ENCODE measurements around the gene LEF1.

Gene LEF1

DNA sequence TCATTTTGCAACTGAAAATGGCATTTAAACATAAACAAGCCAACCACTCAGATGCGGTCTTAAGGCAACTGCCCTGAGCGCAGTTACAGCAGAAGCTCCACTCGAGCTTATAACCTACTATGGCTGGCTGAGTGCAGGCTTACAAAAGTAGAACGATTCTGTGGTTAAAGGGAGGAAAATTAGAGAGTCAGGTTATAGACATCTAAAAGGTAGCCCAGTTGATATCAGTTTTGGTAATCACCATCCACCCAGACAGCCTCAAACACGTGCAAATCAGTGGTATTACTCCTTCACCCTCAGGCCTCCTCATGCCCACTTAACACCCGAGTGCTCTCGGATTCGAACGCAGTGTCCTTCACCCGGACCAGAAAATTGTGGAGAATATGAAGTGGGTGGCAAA lies 3.1 kb downstream of the LEF1 start:
- peaks cover 20% of the 10 kb centered on the region for H3K4me1 ChIP-seq (ENCODE audit: insufficient read depth, low read length)
- peaks cover 64 to 87% of the 10 kb centered on the region in 2 donors for H3K27me3 ChIP-seq (ENCODE audit: control insufficient read depth in 1 of 2, insufficient read depth in 2 of 2, low read length in 2 of 2)
- no peak overlapping the region for H3K27ac ChIP-seq (ENCODE audit: low read depth, low read length)
- no peak overlapping the region for H3K9ac ChIP-seq (ENCODE audit: low read length)
- H3K9me3 ChIP-seq (ENCODE audit: low read length): no peaks in the 10 kb centered on the region
- no peak overlapping the region for H3K4me3 ChIP-seq (ENCODE audit: low read depth in 1 of 2, low read length in 2 of 2)
- no peaks in the 10 kb centered on the region for H3K36me3 ChIP-seq (ENCODE audit: insufficient read depth, low read length)

DNA sequence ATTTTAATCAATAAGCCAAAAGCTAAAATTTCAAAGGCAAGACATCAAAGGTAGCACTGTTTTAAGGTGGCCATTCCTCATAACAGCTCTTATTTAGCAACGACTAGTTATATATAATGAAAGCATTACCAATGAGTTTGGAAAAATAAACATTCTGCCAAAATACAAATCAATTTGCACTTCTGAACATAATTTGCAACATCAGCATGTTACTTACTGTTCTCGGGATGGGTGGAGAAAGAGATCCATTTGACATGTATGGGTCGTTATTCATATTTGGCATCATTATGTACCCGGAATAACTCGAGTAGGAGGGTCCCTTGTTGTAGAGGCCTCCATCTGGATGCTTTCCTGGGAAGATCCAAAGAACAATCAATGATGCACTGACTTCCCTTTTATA lies 5.4 kb downstream of the LEF1 start:
- Histone ChIP-seq H3K9ac (ENCODE audit: low read length) (no peak overlapping the region), H3K4me3 (ENCODE audit: low read depth in 1 of 2, low read length in 2 of 2) (no peak overlapping the region), H3K27me3 (ENCODE audit: control insufficient read depth in 1 of 2, insufficient read depth in 2 of 2, low read length in 2 of 2) (peaks cover 46 to 68% of the 10 kb centered on the region in 2 donors), H3K9me3 (ENCODE audit: low read length) (no peaks in the 10 kb centered on the region), H3K27ac (ENCODE audit: low read depth, low read length) (no peak overlapping the region), H3K4me1 (ENCODE audit: insufficient read depth, low read length) (peaks cover 13% of the 10 kb centered on the region), H3K36me3 (ENCODE audit: insufficient read depth, low read length) (no peaks in the 10 kb centered on the region)

DNA sequence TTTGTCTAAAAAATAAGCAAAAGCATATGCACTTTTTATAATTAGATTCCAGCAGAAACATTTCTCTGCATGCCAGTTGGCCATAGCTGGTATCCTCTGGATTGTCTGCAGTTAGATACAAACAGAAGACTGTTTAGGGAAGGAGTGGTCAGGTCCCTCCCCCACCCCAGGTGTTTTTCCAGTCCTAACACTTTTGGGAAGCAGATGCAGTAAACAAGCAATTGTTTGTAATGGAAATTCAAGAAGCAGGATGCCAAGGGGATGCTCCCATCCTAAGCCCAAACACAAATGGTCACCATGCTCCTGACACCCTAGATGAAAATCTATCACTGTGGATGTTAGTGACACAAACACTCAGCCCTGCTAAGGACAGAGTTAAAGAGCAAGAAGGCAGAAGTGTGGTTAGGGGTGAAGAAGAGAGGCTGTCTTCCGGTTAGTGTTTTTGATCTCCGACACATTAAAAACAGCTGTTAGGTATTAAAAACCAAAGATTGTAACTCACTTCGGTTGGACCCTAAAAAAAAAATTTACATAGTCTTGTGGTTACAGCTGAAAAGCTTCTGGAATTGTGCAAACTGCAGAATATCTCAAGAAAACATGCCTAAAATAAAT lies 7.9 kb downstream of the LEF1 start:
- Histone ChIP-seq H3K4me3 (ENCODE audit: low read depth in 1 of 2, low read length in 2 of 2) (no peak overlapping the region), H3K27me3 (ENCODE audit: control insufficient read depth in 1 of 2, insufficient read depth in 2 of 2, low read length in 2 of 2) (peaks cover 28 to 44% of the 10 kb centered on the region in 2 donors), H3K9ac (ENCODE audit: low read length) (no peak overlapping the region), H3K27ac (ENCODE audit: low read depth, low read length) (no peak overlapping the region), H3K4me1 (ENCODE audit: insufficient read depth, low read length) (no peaks in the 10 kb centered on the region), H3K36me3 (ENCODE audit: insufficient read depth, low read length) (no peaks in the 10 kb centered on the region), H3K9me3 (ENCODE audit: low read length) (no peaks in the 10 kb centered on the region)

DNA sequence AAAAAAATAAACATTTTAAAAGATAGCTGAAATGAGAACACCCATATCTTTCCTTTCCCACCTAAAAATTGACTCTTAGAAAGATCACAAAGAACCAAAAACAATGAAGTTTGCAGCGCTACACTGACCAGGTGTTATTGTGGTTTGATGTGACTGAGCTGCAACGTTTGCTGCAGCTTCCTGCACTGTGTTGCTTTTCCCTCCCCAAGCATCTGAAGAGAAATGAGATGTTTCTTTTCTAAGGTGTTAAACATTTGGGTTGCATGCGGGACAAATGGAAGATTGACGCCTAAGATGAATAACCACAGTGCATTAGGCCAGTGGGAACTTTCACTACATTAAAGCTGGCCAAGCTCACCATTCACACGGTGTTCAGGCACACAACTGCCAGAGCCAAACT lies 8.9 kb downstream of the LEF1 start:
- H3K27me3 ChIP-seq (ENCODE audit: control insufficient read depth in 1 of 2, insufficient read depth in 2 of 2, low read length in 2 of 2): peaks cover 18 to 34% of the 10 kb centered on the region in 2 donors
- H3K9me3 ChIP-seq (ENCODE audit: low read length): no peaks in the 10 kb centered on the region
- no peak overlapping the region for H3K4me3 ChIP-seq (ENCODE audit: low read depth in 1 of 2, low read length in 2 of 2)
- no peaks in the 10 kb centered on the region for H3K4me1 ChIP-seq (ENCODE audit: insufficient read depth, low read length)
- no peak overlapping the region for H3K27ac ChIP-seq (ENCODE audit: low read depth, low read length)
- no peaks in the 10 kb centered on the region for H3K36me3 ChIP-seq (ENCODE audit: insufficient read depth, low read length)
- H3K9ac ChIP-seq (ENCODE audit: low read length): no peak overlapping the region

DNA sequence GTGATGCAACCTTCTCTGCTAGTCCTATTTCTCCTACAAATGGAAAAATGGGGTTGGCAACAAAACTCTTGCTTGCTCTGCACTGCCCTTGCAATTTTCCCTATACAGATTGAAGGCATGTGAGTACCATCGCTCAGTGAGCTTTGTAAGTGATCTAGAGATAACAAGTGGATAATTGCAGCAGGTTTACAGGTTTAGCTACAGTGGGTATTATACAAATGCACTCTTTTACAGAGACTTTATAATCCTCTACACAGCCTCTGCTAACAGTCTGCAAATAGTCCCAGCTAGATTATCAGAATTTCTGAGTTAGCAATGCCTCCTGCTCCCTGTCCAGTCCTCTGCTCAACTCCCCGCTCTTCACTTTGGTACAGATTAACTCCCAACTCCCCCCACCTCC lies 11.1 kb downstream of the LEF1 start:
- Histone ChIP-seq H3K4me1 (ENCODE audit: insufficient read depth, low read length) (no peaks in the 10 kb centered on the region), H3K9me3 (ENCODE audit: low read length) (no peaks in the 10 kb centered on the region), H3K27me3 (ENCODE audit: control insufficient read depth in 1 of 2, insufficient read depth in 2 of 2, low read length in 2 of 2) (peaks cover 5 to 12% of the 10 kb centered on the region in 2 donors), H3K27ac (ENCODE audit: low read depth, low read length) (no peak overlapping the region), H3K4me3 (ENCODE audit: low read depth in 1 of 2, low read length in 2 of 2) (no peak overlapping the region), H3K9ac (ENCODE audit: low read length) (no peak overlapping the region), H3K36me3 (ENCODE audit: insufficient read depth, low read length) (no peaks in the 10 kb centered on the region)

DNA sequence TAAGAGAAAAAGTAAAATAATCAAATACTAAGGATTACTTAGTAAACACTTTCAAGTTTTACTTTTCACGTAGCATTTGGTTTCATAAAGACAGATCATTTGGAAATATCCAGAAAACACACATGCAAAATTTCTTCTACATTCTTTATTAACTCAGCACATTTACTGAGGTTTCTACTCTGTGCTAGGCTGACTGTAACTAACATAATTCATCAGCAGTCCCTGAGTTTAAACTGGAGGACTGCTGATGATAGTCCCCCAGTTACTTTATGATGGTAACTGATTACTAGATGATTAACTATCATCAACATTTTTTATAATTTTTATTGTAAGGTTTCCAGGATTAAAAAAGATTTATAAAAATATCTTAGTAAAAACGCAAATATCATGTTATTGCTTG lies 12.3 kb downstream of the LEF1 start:
- Histone ChIP-seq H3K9ac (ENCODE audit: low read length) (no peak overlapping the region), H3K36me3 (ENCODE audit: insufficient read depth, low read length) (no peaks in the 10 kb centered on the region), H3K27ac (ENCODE audit: low read depth, low read length) (no peak overlapping the region), H3K9me3 (ENCODE audit: low read length) (no peaks in the 10 kb centered on the region), H3K4me3 (ENCODE audit: low read depth in 1 of 2, low read length in 2 of 2) (no peak overlapping the region), H3K27me3 (ENCODE audit: control insufficient read depth in 1 of 2, insufficient read depth in 2 of 2, low read length in 2 of 2) (peaks cover 5 to 8% of the 10 kb centered on the region in 2 donors), H3K4me1 (ENCODE audit: insufficient read depth, low read length) (no peaks in the 10 kb centered on the region)

DNA sequence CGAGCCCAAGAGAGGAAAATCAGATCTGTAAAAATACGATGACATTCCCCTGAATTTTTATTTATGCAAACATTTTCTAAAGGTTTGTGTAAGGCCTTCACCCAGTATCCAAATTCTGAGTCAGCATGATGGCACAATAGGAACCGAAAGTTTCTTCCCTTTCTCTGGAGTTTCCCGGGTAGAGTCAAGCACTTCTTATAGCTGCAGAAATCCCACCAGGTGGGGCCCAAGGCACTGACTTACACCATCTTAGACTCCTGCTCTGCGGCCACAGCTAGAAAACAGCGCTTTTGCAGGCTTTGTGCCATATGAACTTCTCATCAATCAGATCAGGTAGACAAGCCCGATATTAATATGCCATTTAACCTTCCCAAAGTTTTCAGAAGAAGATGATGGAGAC lies 13.4 kb downstream of the LEF1 start:
- H3K27ac ChIP-seq (ENCODE audit: low read depth, low read length): no peak overlapping the region
- H3K9me3 ChIP-seq (ENCODE audit: low read length): no peaks in the 10 kb centered on the region
- H3K4me1 ChIP-seq (ENCODE audit: insufficient read depth, low read length): no peaks in the 10 kb centered on the region
- H3K27me3 ChIP-seq (ENCODE audit: control insufficient read depth in 1 of 2, insufficient read depth in 2 of 2, low read length in 2 of 2): peaks cover 0 to 1% of the 10 kb centered on the region in 2 donors
- no peak overlapping the region for H3K4me3 ChIP-seq (ENCODE audit: low read depth in 1 of 2, low read length in 2 of 2)
- no peaks in the 10 kb centered on the region for H3K36me3 ChIP-seq (ENCODE audit: insufficient read depth, low read length)
- no peak overlapping the region for H3K9ac ChIP-seq (ENCODE audit: low read length)

DNA sequence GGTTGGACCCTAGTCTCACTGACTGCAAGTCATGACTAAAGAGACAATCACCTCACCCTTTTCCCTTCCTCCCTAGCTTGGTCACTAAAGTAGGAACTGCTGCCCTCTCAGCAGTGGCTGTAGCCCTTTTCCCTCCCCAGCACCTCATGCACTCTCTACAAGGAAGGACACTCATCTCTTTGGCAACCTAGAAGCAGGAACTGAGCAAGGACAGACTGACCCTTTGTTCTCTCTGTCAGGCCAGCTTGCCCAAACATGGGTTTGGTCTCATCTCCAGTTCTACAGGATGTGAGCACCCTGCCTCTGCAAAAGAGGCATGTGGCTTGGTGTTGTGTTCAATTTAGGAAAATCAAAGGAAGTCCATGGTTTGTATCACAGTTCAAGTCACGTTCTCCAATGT lies 15.8 kb downstream of the LEF1 start:
- no peaks in the 10 kb centered on the region for H3K9me3 ChIP-seq (ENCODE audit: low read length)
- no peak overlapping the region for H3K4me3 ChIP-seq (ENCODE audit: low read depth in 1 of 2, low read length in 2 of 2)
- H3K4me1 ChIP-seq (ENCODE audit: insufficient read depth, low read length): no peaks in the 10 kb centered on the region
- H3K36me3 ChIP-seq (ENCODE audit: insufficient read depth, low read length): no peaks in the 10 kb centered on the region
- H3K27ac ChIP-seq (ENCODE audit: low read depth, low read length): no peak overlapping the region
- H3K9ac ChIP-seq (ENCODE audit: low read length): no peak overlapping the region
- no peaks in the 10 kb centered on the region for H3K27me3 ChIP-seq (ENCODE audit: control insufficient read depth in 1 of 2, insufficient read depth in 2 of 2, low read length in 2 of 2)

DNA sequence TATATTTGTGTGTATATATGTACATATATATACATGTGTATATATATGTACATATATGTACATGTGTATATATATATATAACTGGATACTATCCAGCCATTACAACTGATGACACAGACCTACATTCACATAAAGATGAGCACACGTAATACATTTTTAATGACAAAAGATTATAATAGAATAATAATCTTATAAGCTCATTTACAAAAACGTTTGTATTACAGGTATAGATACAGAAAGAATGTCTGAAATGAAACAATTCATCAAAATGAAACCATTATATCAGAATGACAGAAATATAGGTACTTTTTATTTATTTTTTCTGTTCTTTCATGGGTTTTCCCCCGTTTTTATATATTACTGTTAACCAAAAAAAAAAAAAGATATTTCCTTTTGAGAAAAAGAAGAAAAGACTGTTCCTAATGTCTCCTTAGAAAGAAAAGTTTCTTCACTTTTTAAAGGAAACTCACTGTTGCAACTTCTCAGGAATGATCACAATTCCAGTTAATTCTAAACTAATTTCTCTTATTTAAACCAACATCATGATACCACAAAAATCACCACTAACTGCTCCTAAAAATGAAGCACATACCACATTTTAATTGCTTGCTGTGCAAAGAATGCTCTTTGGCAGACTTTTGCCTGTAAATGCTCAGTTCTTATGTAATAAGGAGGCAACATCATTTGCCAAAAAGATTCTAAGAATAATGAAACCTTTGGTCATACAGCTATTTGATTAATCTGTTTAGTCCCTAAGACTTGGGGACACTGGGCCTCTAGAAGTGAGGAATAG lies 18.9 kb downstream of the LEF1 start:
- Histone ChIP-seq H3K27me3 (ENCODE audit: control insufficient read depth in 1 of 2, insufficient read depth in 2 of 2, low read length in 2 of 2) (no peaks in the 10 kb centered on the region), H3K9me3 (ENCODE audit: low read length) (no peaks in the 10 kb centered on the region), H3K4me1 (ENCODE audit: insufficient read depth, low read length) (no peaks in the 10 kb centered on the region), H3K27ac (ENCODE audit: low read depth, low read length) (no peak overlapping the region), H3K9ac (ENCODE audit: low read length) (no peak overlapping the region), H3K36me3 (ENCODE audit: insufficient read depth, low read length) (no peaks in the 10 kb centered on the region), H3K4me3 (ENCODE audit: low read depth in 1 of 2, low read length in 2 of 2) (no peak overlapping the region)

DNA sequence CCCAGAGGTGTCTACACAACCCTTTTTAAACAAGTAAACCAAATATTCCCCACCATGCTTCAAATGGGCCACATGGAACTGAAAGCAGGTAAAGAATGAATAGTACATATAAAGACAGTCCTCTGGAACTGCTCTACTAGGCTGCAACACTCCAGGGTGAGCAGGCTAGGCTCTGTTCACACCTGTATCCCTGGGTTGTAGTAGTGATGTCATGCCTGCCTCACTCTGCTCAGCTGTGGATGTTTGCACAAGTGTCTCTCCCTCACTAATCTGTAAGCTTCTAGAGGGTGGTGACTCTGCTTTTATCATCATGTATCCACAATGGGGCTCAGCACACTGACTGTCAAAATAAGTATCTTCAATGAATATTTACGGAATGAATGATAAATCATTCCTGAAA lies 20.4 kb downstream of the LEF1 start:
- H3K36me3 ChIP-seq (ENCODE audit: insufficient read depth, low read length): no peaks in the 10 kb centered on the region
- no peak overlapping the region for H3K4me3 ChIP-seq (ENCODE audit: low read depth in 1 of 2, low read length in 2 of 2)
- H3K9me3 ChIP-seq (ENCODE audit: low read length): no peaks in the 10 kb centered on the region
- no peaks in the 10 kb centered on the region for H3K4me1 ChIP-seq (ENCODE audit: insufficient read depth, low read length)
- H3K27me3 ChIP-seq (ENCODE audit: control insufficient read depth in 1 of 2, insufficient read depth in 2 of 2, low read length in 2 of 2): no peaks in the 10 kb centered on the region
- no peak overlapping the region for H3K27ac ChIP-seq (ENCODE audit: low read depth, low read length)
- H3K9ac ChIP-seq (ENCODE audit: low read length): no peak overlapping the region

DNA sequence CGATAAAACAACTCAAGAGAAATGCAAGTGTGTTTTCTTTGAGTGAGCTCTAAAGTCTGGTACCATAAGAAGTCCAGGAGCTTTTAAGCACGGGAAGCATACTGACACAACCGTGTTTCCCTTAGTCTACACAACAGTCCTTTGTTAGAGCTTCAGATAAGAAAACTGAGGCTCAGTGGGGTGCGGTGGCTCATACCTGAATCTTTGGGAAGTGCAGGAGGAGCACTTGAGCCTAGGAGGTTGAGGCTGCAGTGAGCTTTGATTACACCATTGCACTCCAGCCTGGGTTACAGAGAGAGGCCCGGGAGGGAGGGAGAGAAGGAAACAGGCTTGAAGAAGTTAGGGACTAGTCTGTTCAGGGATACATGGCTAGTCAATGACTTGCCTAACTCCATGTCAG lies 21.9 kb downstream of the LEF1 start:
- H3K9me3 ChIP-seq (ENCODE audit: low read length): no peaks in the 10 kb centered on the region
- no peaks in the 10 kb centered on the region for H3K27me3 ChIP-seq (ENCODE audit: control insufficient read depth in 1 of 2, insufficient read depth in 2 of 2, low read length in 2 of 2)
- no peaks in the 10 kb centered on the region for H3K4me1 ChIP-seq (ENCODE audit: insufficient read depth, low read length)
- no peak overlapping the region for H3K27ac ChIP-seq (ENCODE audit: low read depth, low read length)
- H3K9ac ChIP-seq (ENCODE audit: low read length): no peak overlapping the region
- H3K4me3 ChIP-seq (ENCODE audit: low read depth in 1 of 2, low read length in 2 of 2): no peak overlapping the region
- no peaks in the 10 kb centered on the region for H3K36me3 ChIP-seq (ENCODE audit: insufficient read depth, low read length)

DNA sequence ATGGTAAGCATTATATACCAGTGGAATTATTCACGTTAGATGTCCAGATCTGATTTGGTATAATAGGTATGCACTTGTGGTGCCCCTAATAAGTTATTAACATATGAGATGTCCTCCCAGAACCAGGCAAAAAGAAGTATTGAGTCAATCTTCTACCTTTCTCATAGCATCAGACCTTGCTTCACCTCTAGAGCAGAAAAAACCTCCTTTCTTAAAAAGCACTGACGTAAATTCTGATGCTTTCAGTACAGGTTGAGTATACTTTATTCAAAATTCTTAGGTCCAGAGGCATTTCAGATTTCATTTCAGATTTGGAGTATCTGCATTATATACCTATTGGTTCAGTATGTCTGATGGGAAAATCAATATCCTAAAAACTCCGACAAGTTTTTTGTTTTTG lies 22.4 kb downstream of the LEF1 start:
- Histone ChIP-seq H3K27me3 (ENCODE audit: control insufficient read depth in 1 of 2, insufficient read depth in 2 of 2, low read length in 2 of 2) (no peaks in the 10 kb centered on the region), H3K27ac (ENCODE audit: low read depth, low read length) (no peak overlapping the region), H3K9ac (ENCODE audit: low read length) (no peak overlapping the region), H3K4me1 (ENCODE audit: insufficient read depth, low read length) (no peaks in the 10 kb centered on the region), H3K9me3 (ENCODE audit: low read length) (no peaks in the 10 kb centered on the region), H3K4me3 (ENCODE audit: low read depth in 1 of 2, low read length in 2 of 2) (no peak overlapping the region), H3K36me3 (ENCODE audit: insufficient read depth, low read length) (no peaks in the 10 kb centered on the region)

Measured in muscle layer of colon (tissue), 2 donors.